Thyroid gland (tissue), 4 donors: ENCODE data around the gene NUP35.
A peak's percentile ranks its signal among the peaks of the same experiment; 100 is the strongest.

ENCODE experiments used
- CTCF ChIP-seq, 6 experiments: fragments of 200-600 bp in 3 of 6; fragments of 450-650 bp in 3 of 6; sonication (generic) in 3 of 6; IDR thresholded peaks; one replicate each; pipeline ENCODE4 v1.5.1; 2016 to 2019; ENCODE audit warnings: antibody characterized with exemption in 6 of 6, mild to moderate bottlenecking in 2 of 6, inconsistent platforms in 1 of 6, moderate library complexity in 1 of 6
- POLR2A ChIP-seq, 2 donors: fragments of 450-650 bp; IDR thresholded peaks; one replicate each; pipeline ENCODE4 v1.6.1; 2017; ENCODE audit warnings: antibody characterized with exemption in 2 of 2, mild to moderate bottlenecking in 2 of 2, moderate library complexity in 1 of 2

- TF ChIP-seq CTCF (IDR thresholded peaks at IDR 0.05) (no peak), POLR2A (IDR thresholded peaks at IDR 0.05) (peak in 1 of 2 donors; percentile 93)
These were observed 45.6 kb upstream of the NUP35 start, which contains the start of gene DUSP19 for GRCh38 chr2:183078464-183079138.
